ENCODE measurements around the gene KIDINS220.

The KIDINS220 gene

GRCh38 chr2:8799004-8799403 is 38.4 kb downstream of the KIDINS220 start:
- H3K4me1 ChIP-seq (ENCODE audit: control insufficient read depth, insufficient read depth, low read length), result no peaks in the 10 kb centered on the region

DNA sequence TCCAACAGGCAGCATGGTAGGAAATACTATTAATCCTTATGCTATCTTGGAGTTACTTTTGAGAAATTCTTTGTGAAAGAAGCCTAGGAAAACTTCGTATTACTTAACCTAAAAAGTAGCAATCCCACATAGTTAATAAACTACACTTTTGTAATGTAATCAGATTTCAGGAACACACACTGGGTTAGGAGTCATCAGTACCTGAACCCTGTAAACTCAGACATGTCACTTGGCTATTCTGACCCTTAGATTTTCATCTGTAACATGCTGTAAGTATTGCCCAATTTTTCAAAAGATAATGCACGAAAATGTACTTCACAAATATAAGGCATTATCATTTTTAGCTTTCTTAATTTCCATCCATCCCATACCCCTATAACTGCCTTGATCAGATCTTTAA is 39.0 kb downstream of the KIDINS220 start:
- Histone ChIP-seq H3K4me3 (ENCODE audit: low read depth, low read length) (no peak overlapping the region), H3K9me3 (ENCODE audit: control insufficient read depth, insufficient read depth, low read length) (no peaks in the 10 kb centered on the region), H3K9ac (ENCODE audit: low read depth, low read length) (no peak overlapping the region), H3K27me3 (ENCODE audit: control insufficient read depth, insufficient read depth, low read length) (no peaks in the 10 kb centered on the region), H3K36me3 (ENCODE audit: control insufficient read depth, insufficient read depth, low read length) (peaks cover 3% of the 10 kb centered on the region), H3K4me1 (ENCODE audit: control insufficient read depth, insufficient read depth, low read length) (no peaks in the 10 kb centered on the region)

More at GRCh38 chr2:8799004-8799403, 38.4 kb downstream of the KIDINS220 start:
- Histone ChIP-seq H3K9ac (ENCODE audit: low read depth, low read length) (no peak overlapping the region), H3K36me3 (ENCODE audit: control insufficient read depth, insufficient read depth, low read length) (peaks cover 3% of the 10 kb centered on the region), H3K4me3 (ENCODE audit: low read depth, low read length) (no peak overlapping the region), H3K9me3 (ENCODE audit: control insufficient read depth, insufficient read depth, low read length) (no peaks in the 10 kb centered on the region), H3K27me3 (ENCODE audit: control insufficient read depth, insufficient read depth, low read length) (no peaks in the 10 kb centered on the region)

DNA sequence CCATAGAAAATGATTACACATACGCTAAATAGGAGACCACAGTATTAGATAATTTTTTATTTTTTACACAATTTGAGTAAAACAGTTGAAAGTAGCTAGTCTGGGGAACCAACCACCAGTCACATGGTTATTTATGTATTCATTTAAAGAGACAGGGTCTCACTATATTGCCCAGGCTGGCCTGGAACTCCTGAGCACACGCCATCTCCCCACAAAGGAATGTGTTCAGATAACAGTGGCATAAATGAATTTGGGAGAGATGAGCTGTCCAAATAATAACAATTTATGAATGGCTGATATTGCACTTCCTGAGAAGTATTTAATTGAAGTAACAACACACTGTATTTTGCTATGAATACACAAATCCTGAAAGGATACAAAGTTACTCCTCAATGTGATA is 39.7 kb downstream of the KIDINS220 start:
- no peaks in the 10 kb centered on the region for H3K4me1 ChIP-seq (ENCODE audit: control insufficient read depth, insufficient read depth, low read length)
- no peaks in the 10 kb centered on the region for H3K9me3 ChIP-seq (ENCODE audit: control insufficient read depth, insufficient read depth, low read length)
- H3K36me3 ChIP-seq (ENCODE audit: control insufficient read depth, insufficient read depth, low read length), result peaks cover 3% of the 10 kb centered on the region
- no peaks in the 10 kb centered on the region for H3K27me3 ChIP-seq (ENCODE audit: control insufficient read depth, insufficient read depth, low read length)
- no peak overlapping the region for H3K9ac ChIP-seq (ENCODE audit: low read depth, low read length)
- no peak overlapping the region for H3K4me3 ChIP-seq (ENCODE audit: low read depth, low read length)

GRCh38 chr2:8796878-8797550 is 40.4 kb downstream of the KIDINS220 start:
- Histone ChIP-seq H3K9ac (ENCODE audit: low read depth, low read length) (no peak overlapping the region), H3K36me3 (ENCODE audit: control insufficient read depth, insufficient read depth, low read length) (peaks cover 3% of the 10 kb centered on the region), H3K9me3 (ENCODE audit: control insufficient read depth, insufficient read depth, low read length) (no peaks in the 10 kb centered on the region), H3K4me3 (ENCODE audit: low read depth, low read length) (no peak overlapping the region), H3K27me3 (ENCODE audit: control insufficient read depth, insufficient read depth, low read length) (no peaks in the 10 kb centered on the region), H3K4me1 (ENCODE audit: control insufficient read depth, insufficient read depth, low read length) (no peaks in the 10 kb centered on the region)

DNA sequence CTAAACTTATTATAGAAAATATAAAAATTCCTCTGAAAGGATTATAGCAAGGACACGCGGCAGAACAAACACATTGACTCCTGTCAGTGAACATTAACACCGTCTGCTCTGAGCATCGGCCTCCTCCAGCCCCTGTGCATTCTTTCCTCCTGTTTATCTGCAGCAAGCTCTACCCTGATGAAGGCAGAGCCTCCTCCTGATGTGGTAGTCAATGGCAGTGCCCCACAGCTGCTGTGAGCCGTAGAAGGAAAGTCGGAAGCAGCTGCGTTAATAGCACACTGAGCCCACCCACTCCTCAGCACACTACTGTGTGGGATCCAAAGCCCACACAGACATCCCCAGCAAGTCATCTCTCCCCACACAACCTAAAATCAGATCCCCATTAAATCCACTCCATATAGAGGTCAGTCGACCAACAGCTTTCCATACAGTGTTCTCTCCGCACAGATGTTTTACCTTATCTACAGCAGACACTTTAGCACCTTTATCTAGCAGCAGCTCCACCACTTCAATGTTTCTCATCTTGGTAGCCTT is 41.0 kb downstream of the KIDINS220 start:
- H3K4me1 ChIP-seq (ENCODE audit: control insufficient read depth, insufficient read depth, low read length), result no peaks in the 10 kb centered on the region
- no peaks in the 10 kb centered on the region for H3K9me3 ChIP-seq (ENCODE audit: control insufficient read depth, insufficient read depth, low read length)
- H3K27me3 ChIP-seq (ENCODE audit: control insufficient read depth, insufficient read depth, low read length), result no peaks in the 10 kb centered on the region
- no peak overlapping the region for H3K4me3 ChIP-seq (ENCODE audit: low read depth, low read length)
- H3K36me3 ChIP-seq (ENCODE audit: control insufficient read depth, insufficient read depth, low read length), result peaks cover 3% of the 10 kb centered on the region
- no peak overlapping the region for H3K9ac ChIP-seq (ENCODE audit: low read depth, low read length)

DNA sequence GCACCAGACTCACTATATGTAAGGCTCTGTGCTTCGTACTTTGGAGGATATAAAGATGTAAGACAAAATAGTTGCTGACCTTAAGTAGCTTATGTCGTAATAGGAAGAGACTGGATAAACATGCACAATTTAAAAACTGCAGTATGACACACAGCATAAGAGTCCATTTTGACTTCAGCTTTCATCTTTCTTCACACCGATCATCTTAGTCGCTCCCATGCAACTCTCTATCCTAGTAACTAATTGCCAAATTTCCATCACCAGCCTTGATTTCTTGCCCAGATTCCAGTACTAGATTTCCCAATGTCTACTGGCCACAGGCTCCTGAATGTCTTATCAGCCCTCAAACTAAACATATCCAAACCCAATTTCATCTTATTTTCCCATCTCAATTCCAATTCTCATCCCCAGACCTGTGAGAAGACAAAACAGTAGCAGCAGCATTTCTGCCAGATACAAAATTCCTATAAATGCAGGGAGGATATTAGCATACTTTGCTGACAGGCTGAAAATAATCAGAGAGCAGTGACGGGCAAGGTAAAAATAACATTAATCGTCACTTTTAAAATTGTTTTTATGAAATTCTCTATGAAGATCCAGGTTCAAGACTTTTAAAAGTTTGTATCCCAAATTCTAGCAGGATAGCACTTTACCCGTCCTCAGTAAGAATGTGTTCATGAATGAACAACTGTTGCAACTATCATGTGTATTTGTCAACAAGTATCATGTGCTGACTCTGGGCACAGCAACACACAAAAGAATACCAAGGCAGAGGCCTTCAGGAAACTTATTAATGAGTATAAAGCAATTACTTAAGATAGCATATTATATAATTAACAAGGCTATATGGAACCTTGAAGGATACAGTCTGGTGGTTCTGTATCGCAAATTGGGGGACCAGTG is 42.2 kb downstream of the KIDINS220 start:
- no peaks in the 10 kb centered on the region for H3K9me3 ChIP-seq (ENCODE audit: control insufficient read depth, insufficient read depth, low read length)
- H3K27me3 ChIP-seq (ENCODE audit: control insufficient read depth, insufficient read depth, low read length), result no peaks in the 10 kb centered on the region
- no peak overlapping the region for H3K9ac ChIP-seq (ENCODE audit: low read depth, low read length)
- no peaks in the 10 kb centered on the region for H3K4me1 ChIP-seq (ENCODE audit: control insufficient read depth, insufficient read depth, low read length)
- peaks cover 3% of the 10 kb centered on the region for H3K36me3 ChIP-seq (ENCODE audit: control insufficient read depth, insufficient read depth, low read length)
- no peak overlapping the region for H3K4me3 ChIP-seq (ENCODE audit: low read depth, low read length)

DNA sequence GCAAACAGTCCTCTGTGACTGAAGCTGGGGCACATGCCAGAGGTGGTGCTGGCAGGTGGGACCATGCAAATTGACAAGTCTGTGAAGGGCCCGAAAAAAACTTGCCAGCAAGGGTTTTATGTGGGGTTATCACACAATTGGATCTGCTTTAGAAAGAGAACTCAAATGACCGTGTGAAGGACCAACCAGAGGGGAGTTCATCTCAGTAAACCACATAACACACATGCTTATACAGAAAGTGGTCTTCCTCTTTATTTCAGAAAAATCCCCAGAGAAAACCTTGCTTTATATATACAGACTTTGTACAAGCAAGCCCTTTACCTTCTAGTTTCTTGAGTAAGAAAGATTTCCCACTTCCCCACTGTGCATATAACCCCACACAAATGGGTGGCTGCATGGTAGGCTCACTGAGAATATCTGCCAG is 46.7 kb downstream of the KIDINS220 start:
- Histone ChIP-seq H3K4me1 (ENCODE audit: control insufficient read depth, insufficient read depth, low read length) (no peaks in the 10 kb centered on the region), H3K36me3 (ENCODE audit: control insufficient read depth, insufficient read depth, low read length) (no peaks in the 10 kb centered on the region), H3K9ac (ENCODE audit: low read depth, low read length) (no peak overlapping the region), H3K27me3 (ENCODE audit: control insufficient read depth, insufficient read depth, low read length) (no peaks in the 10 kb centered on the region), H3K4me3 (ENCODE audit: low read depth, low read length) (no peak overlapping the region), H3K9me3 (ENCODE audit: control insufficient read depth, insufficient read depth, low read length) (no peaks in the 10 kb centered on the region)

DNA sequence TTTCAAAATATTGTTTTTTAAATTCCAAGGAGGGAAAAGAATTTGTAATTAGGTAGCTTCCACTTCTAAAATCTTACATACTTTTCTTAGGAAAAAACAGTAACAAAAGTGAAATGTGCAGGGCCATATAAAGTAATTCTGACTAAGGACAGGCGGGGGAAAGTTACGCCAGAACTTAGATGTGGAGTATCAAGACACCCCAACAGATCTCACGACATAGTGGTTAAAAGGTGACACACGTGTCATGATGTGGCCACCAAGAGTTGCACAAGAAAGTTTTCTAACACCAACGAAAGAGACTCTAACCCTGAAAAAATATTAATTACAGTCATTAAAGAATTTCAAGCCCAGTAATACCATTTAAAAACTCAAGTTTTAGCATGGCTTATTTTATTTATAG is 51.0 kb downstream of the KIDINS220 start:
- no peak overlapping the region for H3K4me3 ChIP-seq (ENCODE audit: low read depth, low read length)
- no peaks in the 10 kb centered on the region for H3K4me1 ChIP-seq (ENCODE audit: control insufficient read depth, insufficient read depth, low read length)
- no peak overlapping the region for H3K9ac ChIP-seq (ENCODE audit: low read depth, low read length)
- no peaks in the 10 kb centered on the region for H3K9me3 ChIP-seq (ENCODE audit: control insufficient read depth, insufficient read depth, low read length)
- no peaks in the 10 kb centered on the region for H3K36me3 ChIP-seq (ENCODE audit: control insufficient read depth, insufficient read depth, low read length)
- no peaks in the 10 kb centered on the region for H3K27me3 ChIP-seq (ENCODE audit: control insufficient read depth, insufficient read depth, low read length)

GRCh38 chr2:8779795-8780671 is 57.4 kb downstream of the KIDINS220 start:
- no peak overlapping the region for H3K4me3 ChIP-seq (ENCODE audit: low read depth, low read length)
- no peaks in the 10 kb centered on the region for H3K36me3 ChIP-seq (ENCODE audit: control insufficient read depth, insufficient read depth, low read length)
- H3K4me1 ChIP-seq (ENCODE audit: control insufficient read depth, insufficient read depth, low read length), result no peaks in the 10 kb centered on the region
- H3K27me3 ChIP-seq (ENCODE audit: control insufficient read depth, insufficient read depth, low read length), result no peaks in the 10 kb centered on the region
- no peaks in the 10 kb centered on the region for H3K9me3 ChIP-seq (ENCODE audit: control insufficient read depth, insufficient read depth, low read length)
- H3K9ac ChIP-seq (ENCODE audit: low read depth, low read length), result no peak overlapping the region

GRCh38 chr2:8774371-8774770 is 63.0 kb downstream of the KIDINS220 start:
- no peaks in the 10 kb centered on the region for H3K36me3 ChIP-seq (ENCODE audit: control insufficient read depth, insufficient read depth, low read length)
- no peak overlapping the region for H3K9ac ChIP-seq (ENCODE audit: low read depth, low read length)
- no peaks in the 10 kb centered on the region for H3K27me3 ChIP-seq (ENCODE audit: control insufficient read depth, insufficient read depth, low read length)
- H3K4me1 ChIP-seq (ENCODE audit: control insufficient read depth, insufficient read depth, low read length), result no peaks in the 10 kb centered on the region
- H3K9me3 ChIP-seq (ENCODE audit: control insufficient read depth, insufficient read depth, low read length), result no peaks in the 10 kb centered on the region
- H3K4me3 ChIP-seq (ENCODE audit: low read depth, low read length), result no peak overlapping the region

- H3K36me3 ChIP-seq (ENCODE audit: control insufficient read depth, insufficient read depth, low read length), result peaks cover 3% of the 10 kb centered on the region
- H3K4me3 ChIP-seq (ENCODE audit: low read depth, low read length), result no peak overlapping the region
- H3K4me1 ChIP-seq (ENCODE audit: control insufficient read depth, insufficient read depth, low read length), result no peaks in the 10 kb centered on the region
- H3K27me3 ChIP-seq (ENCODE audit: control insufficient read depth, insufficient read depth, low read length), result no peaks in the 10 kb centered on the region
- H3K9ac ChIP-seq (ENCODE audit: low read depth, low read length), result no peak overlapping the region
- H3K9me3 ChIP-seq (ENCODE audit: control insufficient read depth, insufficient read depth, low read length), result no peaks in the 10 kb centered on the region
Observed at GRCh38 chr2:8767324-8767723, 70.1 kb downstream of the KIDINS220 start.
